ENCODE measurements around the gene CMTM4.

CMTM4 gene

GRCh38 chr16:66728117-66728787 lies 31.7 kb upstream of the CMTM4 start:
- Histone ChIP-seq H3K27me3 (ENCODE audit: control insufficient read depth in 1 of 2, insufficient read depth in 2 of 2, low read length in 2 of 2) (no peaks in the 10 kb centered on the region), H3K4me1 (ENCODE audit: control insufficient read depth in 1 of 2, insufficient read depth in 2 of 2, low read length in 2 of 2) (no peaks in the 10 kb centered on the region), H3K36me3 (ENCODE audit: control insufficient read depth in 1 of 2, insufficient read depth in 2 of 2, low read length in 2 of 2) (peaks cover 48 to 92% of the 10 kb centered on the region in 2 donors), H3K9me3 (ENCODE audit: control insufficient read depth in 1 of 2, low read length in 2 of 2) (no peaks in the 10 kb centered on the region), H3K4me3 (ENCODE audit: low read depth in 1 of 2, low read length in 2 of 2) (no peak overlapping the region), H3K27ac (ENCODE audit: low read depth, low read length) (no peak overlapping the region), H3K9ac (ENCODE audit: low read depth in 1 of 2, low read length in 2 of 2) (no peak overlapping the region)

GRCh38 chr16:66720766-66721165 lies 24.2 kb upstream of the CMTM4 start:
- no peak overlapping the region for H3K4me3 ChIP-seq (ENCODE audit: low read depth in 1 of 2, low read length in 2 of 2)
- no peaks in the 10 kb centered on the region for H3K4me1 ChIP-seq (ENCODE audit: control insufficient read depth in 1 of 2, insufficient read depth in 2 of 2, low read length in 2 of 2)
- H3K9ac ChIP-seq (ENCODE audit: low read depth in 1 of 2, low read length in 2 of 2), result no peak overlapping the region
- H3K27me3 ChIP-seq (ENCODE audit: control insufficient read depth in 1 of 2, insufficient read depth in 2 of 2, low read length in 2 of 2), result no peaks in the 10 kb centered on the region
- no peak overlapping the region for H3K27ac ChIP-seq (ENCODE audit: low read depth, low read length)
- peaks cover 28 to 53% of the 10 kb centered on the region in 2 donors for H3K36me3 ChIP-seq (ENCODE audit: control insufficient read depth in 1 of 2, insufficient read depth in 2 of 2, low read length in 2 of 2)
- H3K9me3 ChIP-seq (ENCODE audit: control insufficient read depth in 1 of 2, low read length in 2 of 2), result no peaks in the 10 kb centered on the region

- Histone ChIP-seq H3K27me3 (ENCODE audit: control insufficient read depth in 1 of 2, insufficient read depth in 2 of 2, low read length in 2 of 2) (no peaks in the 10 kb centered on the region), H3K27ac (ENCODE audit: low read depth, low read length) (no peak overlapping the region), H3K9ac (ENCODE audit: low read depth in 1 of 2, low read length in 2 of 2) (no peak overlapping the region), H3K4me1 (ENCODE audit: control insufficient read depth in 1 of 2, insufficient read depth in 2 of 2, low read length in 2 of 2) (peaks cover 10 to 13% of the 10 kb centered on the region in 2 donors), H3K4me3 (ENCODE audit: low read depth in 1 of 2, low read length in 2 of 2) (no peak overlapping the region), H3K9me3 (ENCODE audit: control insufficient read depth in 1 of 2, low read length in 2 of 2) (no peaks in the 10 kb centered on the region), H3K36me3 (ENCODE audit: control insufficient read depth in 1 of 2, insufficient read depth in 2 of 2, low read length in 2 of 2) (peaks cover 18 to 39% of the 10 kb centered on the region in 2 donors)
These were observed 22.7 kb upstream of the CMTM4 start for GRCh38 chr16:66719246-66719645.

DNA sequence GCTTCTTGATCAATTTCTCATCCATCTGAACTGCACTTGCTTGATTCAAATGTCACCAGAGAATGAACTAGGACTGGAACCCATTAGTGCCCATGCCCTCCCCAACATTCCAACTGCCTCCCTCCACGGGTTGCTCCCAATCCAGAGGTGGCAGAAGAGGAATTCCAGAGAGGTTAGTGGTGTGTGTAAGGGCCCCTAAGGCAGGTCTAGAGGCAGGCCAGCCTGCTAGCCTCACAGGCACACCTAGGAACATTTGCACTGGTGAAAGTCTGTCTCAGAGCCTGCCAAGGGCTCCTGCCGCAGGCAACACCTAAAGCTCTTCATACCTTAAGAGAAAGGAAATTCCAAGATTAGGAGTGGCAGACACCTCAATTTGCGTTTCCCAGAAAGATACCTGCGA lies 21.2 kb upstream of the CMTM4 start:
- no peaks in the 10 kb centered on the region for H3K27me3 ChIP-seq (ENCODE audit: control insufficient read depth in 1 of 2, insufficient read depth in 2 of 2, low read length in 2 of 2)
- H3K9ac ChIP-seq (ENCODE audit: low read depth in 1 of 2, low read length in 2 of 2), result no peak overlapping the region
- H3K9me3 ChIP-seq (ENCODE audit: control insufficient read depth in 1 of 2, low read length in 2 of 2), result no peaks in the 10 kb centered on the region
- no peak overlapping the region for H3K27ac ChIP-seq (ENCODE audit: low read depth, low read length)
- peaks cover 11 to 17% of the 10 kb centered on the region in 2 donors for H3K4me1 ChIP-seq (ENCODE audit: control insufficient read depth in 1 of 2, insufficient read depth in 2 of 2, low read length in 2 of 2)
- peaks cover 6 to 25% of the 10 kb centered on the region in 2 donors for H3K36me3 ChIP-seq (ENCODE audit: control insufficient read depth in 1 of 2, insufficient read depth in 2 of 2, low read length in 2 of 2)
- no peak overlapping the region for H3K4me3 ChIP-seq (ENCODE audit: low read depth in 1 of 2, low read length in 2 of 2)

DNA sequence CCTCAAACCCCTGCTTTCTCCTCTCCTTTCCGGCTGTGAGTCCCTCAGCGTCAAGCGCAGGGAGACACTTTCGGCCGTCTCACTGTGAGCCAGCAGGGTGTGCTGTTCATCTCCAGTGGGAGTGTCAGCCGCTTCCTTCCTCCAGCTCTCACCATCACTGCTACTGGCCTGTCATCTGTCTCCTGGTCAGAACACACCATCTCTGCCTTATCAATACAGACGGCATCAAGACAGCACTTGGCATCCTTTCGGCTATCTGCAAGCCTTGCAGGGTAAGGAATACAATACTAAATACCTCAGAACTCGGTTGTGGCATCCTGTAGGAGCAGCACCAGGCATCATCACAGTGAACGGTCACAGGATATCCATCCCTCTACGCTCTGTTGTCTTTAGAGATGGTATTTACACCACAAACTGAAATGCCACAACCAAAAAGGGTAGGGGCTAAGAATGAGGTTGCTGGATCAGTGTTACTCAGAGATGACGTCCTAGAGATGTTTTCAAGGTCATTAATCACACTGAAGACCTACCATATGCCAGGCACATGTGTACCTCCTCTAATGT lies 20.7 kb upstream of the CMTM4 start:
- Histone ChIP-seq H3K9me3 (ENCODE audit: control insufficient read depth in 1 of 2, low read length in 2 of 2) (no peaks in the 10 kb centered on the region), H3K27ac (ENCODE audit: low read depth, low read length) (no peak overlapping the region), H3K9ac (ENCODE audit: low read depth in 1 of 2, low read length in 2 of 2) (no peak overlapping the region), H3K4me3 (ENCODE audit: low read depth in 1 of 2, low read length in 2 of 2) (no peak overlapping the region), H3K36me3 (ENCODE audit: control insufficient read depth in 1 of 2, insufficient read depth in 2 of 2, low read length in 2 of 2) (peaks cover 1 to 19% of the 10 kb centered on the region in 2 donors), H3K4me1 (ENCODE audit: control insufficient read depth in 1 of 2, insufficient read depth in 2 of 2, low read length in 2 of 2) (peaks cover 11 to 17% of the 10 kb centered on the region in 2 donors), H3K27me3 (ENCODE audit: control insufficient read depth in 1 of 2, insufficient read depth in 2 of 2, low read length in 2 of 2) (no peaks in the 10 kb centered on the region)

DNA sequence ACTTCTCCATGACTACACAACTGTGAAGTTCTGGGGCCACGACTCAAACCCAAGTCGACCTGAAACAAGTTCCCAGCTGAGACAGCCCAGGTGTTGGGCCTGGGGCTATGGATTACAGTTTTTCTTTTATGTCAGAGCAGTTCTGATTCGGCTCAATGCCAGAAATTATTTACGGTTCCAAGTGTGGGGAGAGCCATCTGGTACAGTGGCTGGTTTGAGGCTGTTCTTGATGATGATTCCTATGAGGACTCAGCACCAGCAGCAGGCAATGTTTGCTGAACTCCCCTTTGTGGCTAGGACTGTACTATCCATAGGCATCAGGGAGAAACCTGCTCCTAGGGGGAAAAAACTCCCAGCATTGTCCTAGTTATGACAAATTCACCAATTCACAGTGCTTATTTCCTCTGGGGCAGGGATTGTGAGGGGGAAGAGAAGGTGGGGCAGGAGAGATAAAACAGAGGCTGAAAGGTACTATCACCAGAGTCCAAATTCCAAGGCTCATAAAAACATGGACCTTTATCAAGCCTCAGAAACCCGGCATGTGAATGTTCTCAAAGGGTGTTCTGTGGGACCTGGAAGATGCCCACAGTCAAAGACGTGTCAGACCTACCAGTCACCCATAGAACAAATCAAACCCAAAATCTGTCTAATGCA lies 18.2 kb upstream of the CMTM4 start:
- no peak overlapping the region for H3K27ac ChIP-seq (ENCODE audit: low read depth, low read length)
- no peaks in the 10 kb centered on the region for H3K9me3 ChIP-seq (ENCODE audit: control insufficient read depth in 1 of 2, low read length in 2 of 2)
- no peak overlapping the region for H3K9ac ChIP-seq (ENCODE audit: low read depth in 1 of 2, low read length in 2 of 2)
- H3K4me3 ChIP-seq (ENCODE audit: low read depth in 1 of 2, low read length in 2 of 2), result peak overlapping the region in 1 of 2 donors; percentile 1
- peaks cover 11 to 17% of the 10 kb centered on the region in 2 donors for H3K4me1 ChIP-seq (ENCODE audit: control insufficient read depth in 1 of 2, insufficient read depth in 2 of 2, low read length in 2 of 2)
- H3K27me3 ChIP-seq (ENCODE audit: control insufficient read depth in 1 of 2, insufficient read depth in 2 of 2, low read length in 2 of 2), result no peaks in the 10 kb centered on the region
- peaks cover 0 to 6% of the 10 kb centered on the region in 2 donors for H3K36me3 ChIP-seq (ENCODE audit: control insufficient read depth in 1 of 2, insufficient read depth in 2 of 2, low read length in 2 of 2)

DNA sequence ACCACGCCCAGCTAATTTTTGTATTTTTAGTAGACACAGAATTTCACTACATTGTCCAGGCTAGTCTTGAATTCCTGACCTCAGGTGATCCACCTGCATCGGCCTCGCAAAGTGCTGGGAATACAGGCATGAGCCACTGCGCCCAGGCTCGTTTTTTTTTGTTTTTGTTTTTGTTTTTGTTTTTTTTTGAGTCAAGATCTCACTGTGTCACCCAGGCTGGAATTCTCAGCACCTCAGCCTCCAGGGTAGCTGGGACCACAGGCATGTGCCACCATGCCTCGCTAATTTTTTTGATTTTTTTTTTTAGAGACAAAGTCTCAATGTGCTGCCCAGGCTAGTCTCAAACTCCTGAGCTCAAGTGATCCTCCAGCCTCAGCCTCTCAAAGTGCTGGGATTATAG lies 17.5 kb upstream of the CMTM4 start:
- no peaks in the 10 kb centered on the region for H3K9me3 ChIP-seq (ENCODE audit: control insufficient read depth in 1 of 2, low read length in 2 of 2)
- H3K27ac ChIP-seq (ENCODE audit: low read depth, low read length), result no peak overlapping the region
- peaks cover 11 to 17% of the 10 kb centered on the region in 2 donors for H3K4me1 ChIP-seq (ENCODE audit: control insufficient read depth in 1 of 2, insufficient read depth in 2 of 2, low read length in 2 of 2)
- peaks cover 0 to 6% of the 10 kb centered on the region in 2 donors for H3K36me3 ChIP-seq (ENCODE audit: control insufficient read depth in 1 of 2, insufficient read depth in 2 of 2, low read length in 2 of 2)
- H3K4me3 ChIP-seq (ENCODE audit: low read depth in 1 of 2, low read length in 2 of 2), result no peak overlapping the region
- H3K27me3 ChIP-seq (ENCODE audit: control insufficient read depth in 1 of 2, insufficient read depth in 2 of 2, low read length in 2 of 2), result no peaks in the 10 kb centered on the region
- no peak overlapping the region for H3K9ac ChIP-seq (ENCODE audit: low read depth in 1 of 2, low read length in 2 of 2)

GRCh38 chr16:66713076-66713475 lies 16.5 kb upstream of the CMTM4 start:
- Histone ChIP-seq H3K9ac (ENCODE audit: low read depth in 1 of 2, low read length in 2 of 2) (no peak overlapping the region), H3K27ac (ENCODE audit: low read depth, low read length) (no peak overlapping the region), H3K4me3 (ENCODE audit: low read depth in 1 of 2, low read length in 2 of 2) (no peak overlapping the region), H3K36me3 (ENCODE audit: control insufficient read depth in 1 of 2, insufficient read depth in 2 of 2, low read length in 2 of 2) (peaks cover 0 to 2% of the 10 kb centered on the region in 2 donors), H3K9me3 (ENCODE audit: control insufficient read depth in 1 of 2, low read length in 2 of 2) (no peaks in the 10 kb centered on the region), H3K4me1 (ENCODE audit: control insufficient read depth in 1 of 2, insufficient read depth in 2 of 2, low read length in 2 of 2) (peaks cover 11 to 17% of the 10 kb centered on the region in 2 donors), H3K27me3 (ENCODE audit: control insufficient read depth in 1 of 2, insufficient read depth in 2 of 2, low read length in 2 of 2) (no peaks in the 10 kb centered on the region)

GRCh38 chr16:66712512-66712911 lies 16.0 kb upstream of the CMTM4 start:
- Histone ChIP-seq H3K36me3 (ENCODE audit: control insufficient read depth in 1 of 2, insufficient read depth in 2 of 2, low read length in 2 of 2) (no peaks in the 10 kb centered on the region), H3K27ac (ENCODE audit: low read depth, low read length) (no peak overlapping the region), H3K4me3 (ENCODE audit: low read depth in 1 of 2, low read length in 2 of 2) (no peak overlapping the region), H3K9ac (ENCODE audit: low read depth in 1 of 2, low read length in 2 of 2) (no peak overlapping the region), H3K9me3 (ENCODE audit: control insufficient read depth in 1 of 2, low read length in 2 of 2) (no peaks in the 10 kb centered on the region), H3K27me3 (ENCODE audit: control insufficient read depth in 1 of 2, insufficient read depth in 2 of 2, low read length in 2 of 2) (no peaks in the 10 kb centered on the region), H3K4me1 (ENCODE audit: control insufficient read depth in 1 of 2, insufficient read depth in 2 of 2, low read length in 2 of 2) (peaks cover 11 to 17% of the 10 kb centered on the region in 2 donors)

DNA sequence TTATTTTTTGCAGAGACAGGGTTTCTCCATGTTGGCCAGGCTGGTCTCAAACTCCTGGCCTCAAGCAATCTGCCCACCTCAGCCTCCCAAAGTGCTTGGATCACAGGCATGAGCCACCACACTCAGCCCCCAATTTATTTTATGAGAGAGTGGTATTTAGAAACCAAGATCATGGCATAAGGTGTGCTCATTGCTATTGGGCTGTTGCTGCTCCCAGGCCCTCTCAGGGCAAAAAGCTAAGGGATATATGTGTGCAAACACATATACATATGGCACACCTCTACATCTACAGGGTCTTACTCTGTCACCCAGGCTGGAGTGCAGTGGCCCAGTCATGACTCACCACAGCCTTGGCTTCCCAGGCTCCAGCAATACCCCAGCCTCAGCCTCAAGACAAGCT lies 15.0 kb upstream of the CMTM4 start:
- Histone ChIP-seq H3K4me1 (ENCODE audit: control insufficient read depth in 1 of 2, insufficient read depth in 2 of 2, low read length in 2 of 2) (peaks cover 12 to 19% of the 10 kb centered on the region in 2 donors), H3K27ac (ENCODE audit: low read depth, low read length) (no peak overlapping the region), H3K9me3 (ENCODE audit: control insufficient read depth in 1 of 2, low read length in 2 of 2) (no peaks in the 10 kb centered on the region), H3K36me3 (ENCODE audit: control insufficient read depth in 1 of 2, insufficient read depth in 2 of 2, low read length in 2 of 2) (no peaks in the 10 kb centered on the region), H3K4me3 (ENCODE audit: low read depth in 1 of 2, low read length in 2 of 2) (no peak overlapping the region), H3K9ac (ENCODE audit: low read depth in 1 of 2, low read length in 2 of 2) (no peak overlapping the region), H3K27me3 (ENCODE audit: control insufficient read depth in 1 of 2, insufficient read depth in 2 of 2, low read length in 2 of 2) (no peaks in the 10 kb centered on the region)
